ENCODE measurements around the gene OPA3. TPM values are rescaled to one million over a fixed set of nuclear protein-coding genes. Genes with fewer than 3 reads are reported as not detected.

The OPA3 gene
- total RNA-seq, 1 experiment from 2014 or later: 15.2 TPM

GRCh38 chr19:45598267-45599001 lies 13.8 kb upstream of the OPA3 start:
- no peak overlapping the region for H3K27ac ChIP-seq
- H3F3A ChIP-seq (ENCODE audit: insufficient read depth, low read depth): no peaks in the 10 kb centered on the region

GRCh38 chr19:45597425-45598111 lies 13.0 kb upstream of the OPA3 start:
- H3K9me3 ChIP-seq (ENCODE audit: insufficient read depth, low read depth): no peaks in the 10 kb centered on the region
- H3K4me3 ChIP-seq: no peak overlapping the region
- H3K79me2 ChIP-seq (ENCODE audit: low read depth): no peaks in the 10 kb centered on the region
- no peaks in the 10 kb centered on the region for H3K36me3 ChIP-seq (ENCODE audit: low read depth)
- peak in 1 of 2 experiments; percentile 18 for DNase-seq
- TF ChIP-seq EZH2 (IDR thresholded peaks at IDR 0.05; ENCODE audit: low read depth): no peak
- TF ChIP-seq CTCF (conservative IDR thresholded peaks at IDR 0.05): no peak
- no peak overlapping the region for H3K27ac ChIP-seq
- H3K4me1 ChIP-seq (replicated peaks; ENCODE audit: insufficient read depth): peaks cover 7% of the 10 kb centered on the region; the same call in 1 of the 2 replicates
- ChIA-PET CTCF (interaction anchor here (0.6 kb wide), 1 partner anchor 62 kb away, joined by 13 read pairs; no protein-coding TSS in a partner anchor), POLR2A (ENCODE audit: unreplicated experiment) (no interaction called here)
- H3K27me3 ChIP-seq (ENCODE audit: insufficient read depth, low read depth): peaks cover 56% of the 10 kb centered on the region
- no peaks in the 10 kb centered on the region for H3F3A ChIP-seq (ENCODE audit: insufficient read depth, low read depth)
- no TSS peak for BruUV-seq (replicated peaks)
- intact Hi-C loops (cut with micrococcal nuclease; ENCODE audit: unreplicated experiment): no loop called here
- H3K4me2 ChIP-seq: peak overlapping the region; percentile 33; the same call in 1 of the 2 replicates
- H2AFZ ChIP-seq: no peak overlapping the region
- H4K20me1 ChIP-seq (ENCODE audit: insufficient read depth): no peaks in the 10 kb centered on the region
- H3K9me2 ChIP-seq (ENCODE audit: insufficient read depth): no peaks in the 10 kb centered on the region

More at GRCh38 chr19:45598267-45599001, 13.8 kb upstream of the OPA3 start:
- DNase-seq: peak in 1 of 2 experiments; percentile 6
- Histone ChIP-seq H3K4me1 (replicated peaks; ENCODE audit: insufficient read depth) (peaks cover 7% of the 10 kb centered on the region; the same call in 1 of the 2 replicates), H3K4me2 (peak overlapping the region; percentile 33), H3K9me3 (ENCODE audit: insufficient read depth, low read depth) (no peaks in the 10 kb centered on the region), H3K79me2 (ENCODE audit: low read depth) (no peaks in the 10 kb centered on the region), H4K20me1 (ENCODE audit: insufficient read depth) (no peaks in the 10 kb centered on the region), H3K4me3 (no peak overlapping the region), H2AFZ (no peak overlapping the region), H3K9me2 (ENCODE audit: insufficient read depth) (no peaks in the 10 kb centered on the region), H3K36me3 (ENCODE audit: low read depth) (no peaks in the 10 kb centered on the region), H3K27me3 (ENCODE audit: insufficient read depth, low read depth) (peaks cover 56% of the 10 kb centered on the region)
- BruUV-seq (replicated peaks): no TSS peak
- ChIA-PET CTCF (interaction anchor here (0.6 kb wide), 1 partner anchor 62 kb away, joined by 13 read pairs; no protein-coding TSS in a partner anchor), POLR2A (ENCODE audit: unreplicated experiment) (no interaction called here)
- TF ChIP-seq CTCF (conservative IDR thresholded peaks at IDR 0.05) (no peak), EZH2 (IDR thresholded peaks at IDR 0.05; ENCODE audit: low read depth) (no peak)
- intact Hi-C loops (cut with micrococcal nuclease; ENCODE audit: unreplicated experiment): no loop called here

- H2AFZ ChIP-seq: no peak overlapping the region
- TF ChIP-seq EZH2 (IDR thresholded peaks at IDR 0.05; ENCODE audit: low read depth) (no peak), CTCF (conservative IDR thresholded peaks at IDR 0.05) (no peak)
- no peaks in the 10 kb centered on the region for H4K20me1 ChIP-seq (ENCODE audit: insufficient read depth)
- DNase-seq: peak in 1 of 2 experiments; percentile 15
- peaks cover 43% of the 10 kb centered on the region for H3K27me3 ChIP-seq (ENCODE audit: insufficient read depth, low read depth)
- no peak overlapping the region for H3K4me3 ChIP-seq
- no peaks in the 10 kb centered on the region for H3K9me3 ChIP-seq (ENCODE audit: insufficient read depth, low read depth)
- H3K4me2 ChIP-seq: no peak overlapping the region
- no peaks in the 10 kb centered on the region for H3K9me2 ChIP-seq (ENCODE audit: insufficient read depth)
- no peaks in the 10 kb centered on the region for H3K79me2 ChIP-seq (ENCODE audit: low read depth)
- intact Hi-C loops (cut with micrococcal nuclease; ENCODE audit: unreplicated experiment): no loop called here
- no peaks in the 10 kb centered on the region for H3F3A ChIP-seq (ENCODE audit: insufficient read depth, low read depth)
- POLR2A ChIA-PET (ENCODE audit: unreplicated experiment): no interaction called here
- no peaks in the 10 kb centered on the region for H3K36me3 ChIP-seq (ENCODE audit: low read depth)
- peaks cover 7% of the 10 kb centered on the region; the same call in 1 of the 2 replicates for H3K4me1 ChIP-seq (replicated peaks; ENCODE audit: insufficient read depth)
- no TSS peak for BruUV-seq (replicated peaks)
- H3K27ac ChIP-seq: no peak overlapping the region
- CTCF ChIA-PET: no interaction called here
Measured at GRCh38 chr19:45595814-45596213, 11.2 kb upstream of the OPA3 start.

All from PC-9 (cell line).